GM19455 (cell line): ENCODE measurements around the gene HECTD4.
"Not testable (repeated sequence)": the region's sequence is repeated elsewhere in the genome, so short reads cannot be mapped to it uniquely, and the experiment has no call there.

ENCODE experiments used
- ATAC-seq: cut with Tn5 transposase; IDR thresholded peaks from one replicate; pipeline ENCODE4 v1.9.1; 2021; ENCODE audit not compliant: unreplicated experiment

HECTD4 gene

GRCh38 chr12:112354399-112354798 is 27.8 kb downstream of the HECTD4 start:
- ATAC-seq, result no peak

GRCh38 chr12:112353393-112353792 is 28.8 kb downstream of the HECTD4 start:
- ATAC-seq, result no peak

- no peak for ATAC-seq
Observed at GRCh38 chr12:112352921-112353320, 29.3 kb downstream of the HECTD4 start.

GRCh38 chr12:112350593-112351592 is 31.3 kb downstream of the HECTD4 start:
- ATAC-seq, result no peak

GRCh38 chr12:112349431-112349830 is 32.8 kb downstream of the HECTD4 start:
- ATAC-seq, result no peak

- not testable (repeated sequence) for ATAC-seq
Observed at GRCh38 chr12:112348926-112349325, 33.3 kb downstream of the HECTD4 start.

GRCh38 chr12:112347581-112347982 is 34.6 kb downstream of the HECTD4 start:
- ATAC-seq, result no peak

GRCh38 chr12:112346194-112346593 is 36.0 kb downstream of the HECTD4 start:
- ATAC-seq, result no peak

GRCh38 chr12:112344220-112344619 is 38.0 kb downstream of the HECTD4 start:
- no peak for ATAC-seq

GRCh38 chr12:112342587-112342986 is 39.6 kb downstream of the HECTD4 start:
- ATAC-seq, result no peak

GRCh38 chr12:112341046-112341825 is 41.0 kb downstream of the HECTD4 start:
- ATAC-seq, result no peak

- ATAC-seq, result no peak
Observed at GRCh38 chr12:112340230-112340629, 42.0 kb downstream of the HECTD4 start.

- not testable (repeated sequence) for ATAC-seq
Observed at GRCh38 chr12:112334999-112335398, 47.2 kb downstream of the HECTD4 start.

- ATAC-seq, result no peak
Observed at GRCh38 chr12:112333019-112333418, 49.2 kb downstream of the HECTD4 start.

GRCh38 chr12:112331886-112332285 is 50.3 kb downstream of the HECTD4 start:
- no peak for ATAC-seq

GRCh38 chr12:112330706-112331105 is 51.5 kb downstream of the HECTD4 start:
- no peak for ATAC-seq

- ATAC-seq, result no peak
Observed at GRCh38 chr12:112328456-112329124, 53.6 kb downstream of the HECTD4 start.

GRCh38 chr12:112327209-112327938 is 54.9 kb downstream of the HECTD4 start:
- ATAC-seq, result no peak

GRCh38 chr12:112325622-112326207 is 56.5 kb downstream of the HECTD4 start:
- no peak for ATAC-seq

GRCh38 chr12:112325157-112325556 is 57.1 kb downstream of the HECTD4 start:
- no peak for ATAC-seq
